Epidermal melanocyte (primary cell): Measurements from ENCODE around the gene RRM1.
"Not testable (repeated sequence)": the region's sequence is repeated elsewhere in the genome, so short reads cannot be mapped to it uniquely, and the experiment has no call there.

Experiments
- DNase-seq: peaks from one replicate; pipeline ENCODE4 v3.0.0; 2011; ENCODE audit warnings: low spot score; ENCODE audit not compliant: insufficient read length

Gene RRM1

GRCh38 chr11:4094348-4095291, at the start of gene RRM1:
RRM1 (plus strand) TSS chr11:4094799; CDS start chr11:4095013, 214 bp downstream.
- DNase-seq, result peak; percentile 81

- peak; percentile 50 for DNase-seq
These were observed 49.5 kb upstream of the RRM1 start for GRCh38 chr11:4044976-4045646.

DNA sequence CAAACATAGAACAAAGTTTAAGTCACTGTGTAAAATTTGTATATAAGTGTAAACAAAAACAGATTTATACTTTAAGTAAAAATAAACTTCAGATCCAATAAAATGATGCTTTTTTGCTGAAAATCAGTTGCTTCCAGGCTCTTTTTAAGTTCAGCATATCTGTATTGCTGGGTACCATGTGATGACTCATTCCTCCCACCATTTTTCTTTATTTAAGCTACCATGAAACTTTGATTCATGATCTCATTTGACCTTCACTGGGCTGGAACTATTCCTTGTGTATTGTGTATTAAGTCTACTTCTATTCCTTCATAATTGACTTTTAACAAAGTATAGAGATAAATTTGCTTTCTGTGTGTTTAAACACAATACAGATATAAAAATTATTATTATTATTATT, 46.3 kb upstream of the RRM1 start:
- no peak for DNase-seq

DNA sequence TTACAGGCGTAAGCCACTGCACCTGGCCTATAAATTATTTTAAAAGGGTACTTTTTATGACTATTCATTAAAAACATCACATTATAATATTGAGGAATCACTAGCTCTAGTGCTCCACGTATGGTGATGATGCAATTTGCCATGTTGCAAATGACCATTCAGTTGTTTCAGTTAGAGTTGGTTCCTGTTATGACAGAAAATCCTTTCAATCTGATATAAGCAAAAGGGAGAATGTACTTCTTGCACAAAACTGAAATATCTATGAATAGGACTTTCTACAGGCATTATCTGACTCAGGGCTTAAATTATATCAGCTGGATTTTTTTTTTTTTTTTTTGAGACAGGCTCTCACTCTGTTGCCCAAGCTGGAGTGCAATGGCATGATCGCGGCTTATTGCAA, 45.6 kb upstream of the RRM1 start:
- DNase-seq, result no peak

- no peak for DNase-seq
These were observed 44.5 kb upstream of the RRM1 start for GRCh38 chr11:4050138-4050537.

DNA sequence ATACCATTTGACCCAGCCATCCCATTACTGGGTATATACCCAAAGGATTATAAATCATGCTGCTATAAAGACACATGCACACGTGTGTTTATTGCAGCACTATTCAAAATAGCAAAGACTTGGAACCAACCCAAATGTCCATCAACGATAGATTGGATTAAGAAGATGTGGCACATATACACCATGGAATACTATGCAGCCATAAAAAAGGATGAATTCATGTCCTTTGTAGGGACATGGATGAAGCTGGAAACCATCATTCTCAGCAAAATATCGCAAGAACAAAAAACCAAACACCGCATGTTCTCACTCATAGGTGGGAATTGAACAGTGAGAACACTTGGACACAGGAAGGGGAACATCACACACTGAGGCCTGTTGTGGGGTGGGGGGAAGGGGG, 41.4 kb upstream of the RRM1 start:
- DNase-seq, result not testable (repeated sequence)

DNA sequence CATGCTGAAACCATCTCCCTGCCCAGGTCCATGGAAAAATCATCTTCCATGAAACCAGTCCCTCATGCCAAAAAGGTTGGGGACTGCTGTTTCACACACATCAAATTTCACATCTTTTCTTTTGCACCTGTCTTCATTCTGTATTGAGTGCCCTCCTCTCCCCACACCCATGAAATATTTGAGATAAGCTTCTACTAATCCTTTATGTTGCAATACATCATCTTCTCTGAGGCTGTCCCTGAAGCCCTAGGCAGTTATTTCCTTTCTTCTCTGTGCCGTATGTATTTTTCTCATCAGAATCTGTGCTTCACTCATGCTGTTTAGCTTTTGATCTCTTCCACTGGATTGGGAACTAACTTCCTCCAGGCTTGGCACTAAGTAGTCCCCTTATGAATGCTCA, 40.0 kb upstream of the RRM1 start:
- no peak for DNase-seq

GRCh38 chr11:4059424-4059823, 35.2 kb upstream of the RRM1 start:
- DNase-seq, result no peak

DNA sequence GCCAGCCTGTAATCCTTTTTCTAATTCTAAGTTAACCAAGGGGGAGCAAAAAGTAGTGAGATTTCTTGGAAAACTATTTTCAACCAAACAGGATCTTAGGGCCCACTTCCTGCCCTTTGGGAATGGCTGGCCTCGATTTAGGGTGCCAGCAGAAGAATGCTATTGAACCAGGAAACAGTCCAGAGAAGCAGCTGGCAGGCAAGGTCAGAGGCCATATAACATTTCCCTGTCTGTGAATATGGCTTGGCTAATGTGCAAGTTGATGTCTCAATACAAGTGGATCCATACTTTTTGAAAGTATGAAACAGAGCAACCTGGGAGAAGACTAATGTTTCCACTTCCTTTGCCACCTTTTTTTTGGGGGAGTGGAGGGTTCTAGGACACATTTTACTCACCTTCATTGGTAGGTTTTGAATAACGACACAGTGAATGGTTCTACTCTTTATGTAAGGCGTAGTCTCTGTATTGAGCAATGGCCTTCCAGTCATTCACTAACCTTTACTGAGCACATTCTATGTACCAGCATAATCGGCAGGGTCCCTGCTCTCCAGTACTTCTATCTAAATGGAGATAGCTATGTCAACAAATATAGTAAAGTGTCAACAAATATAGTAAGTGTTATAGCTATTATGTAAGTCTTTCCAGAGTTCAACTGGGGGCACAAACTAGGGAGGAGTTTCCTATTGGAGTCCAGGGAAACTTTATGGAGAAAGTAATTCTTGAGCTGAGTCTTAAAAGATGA, 34.2 kb upstream of the RRM1 start:
- no peak for DNase-seq

GRCh38 chr11:4061700-4062099, 32.9 kb upstream of the RRM1 start:
- no peak for DNase-seq

- no peak for DNase-seq
These were observed 31.3 kb upstream of the RRM1 start for GRCh38 chr11:4063348-4063747.

DNA sequence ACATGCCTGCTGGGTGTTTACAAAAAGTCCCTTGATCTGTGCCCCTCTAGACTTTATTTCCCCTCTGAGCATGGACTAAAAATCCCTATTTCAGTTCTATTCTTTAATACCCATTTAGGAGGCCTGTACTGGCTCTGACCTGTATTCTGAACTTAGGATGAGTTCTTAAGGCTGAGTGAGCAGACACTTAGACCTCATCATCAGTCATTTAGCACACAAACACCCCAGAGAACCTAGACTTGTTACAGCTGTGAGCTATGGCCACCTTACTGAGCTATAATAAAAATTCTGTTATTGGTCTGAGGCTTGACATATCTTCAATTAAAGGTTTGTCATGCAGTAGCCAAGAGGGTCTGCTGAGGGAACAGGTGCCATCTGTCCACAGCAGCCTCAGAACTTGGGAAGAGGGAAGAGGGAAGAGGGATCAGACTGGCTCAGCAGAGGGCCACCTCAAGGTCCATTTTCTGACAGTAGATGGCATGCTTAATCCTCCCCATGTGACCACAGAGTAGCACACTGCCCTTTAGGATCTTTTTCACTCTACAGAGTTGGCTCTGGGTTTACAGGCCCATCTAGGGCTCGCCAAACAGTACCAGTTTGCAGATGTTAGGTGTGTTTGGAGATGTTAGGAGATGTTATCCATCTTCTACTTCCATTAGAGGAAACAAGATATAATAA, 30.2 kb upstream of the RRM1 start:
- no peak for DNase-seq

DNA sequence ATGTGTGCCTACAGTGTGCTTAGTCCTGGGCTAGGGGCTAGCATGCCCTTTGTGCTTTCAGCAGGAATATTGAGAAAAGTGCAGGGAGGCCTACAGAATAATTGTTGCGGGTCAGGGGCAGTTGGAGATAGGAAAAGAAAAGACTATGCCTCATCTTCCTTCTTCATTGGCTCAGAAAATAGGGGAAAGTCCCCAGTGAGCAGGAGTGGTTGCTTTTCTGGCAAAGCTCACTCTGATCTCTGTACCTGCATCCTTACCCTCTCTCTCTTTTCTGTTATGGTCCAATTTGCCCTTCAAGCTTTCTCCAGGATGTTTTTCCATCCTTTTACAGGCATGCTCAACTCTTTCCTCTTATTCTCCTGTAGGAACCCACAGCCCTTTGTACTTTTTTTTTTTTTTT, 29.5 kb upstream of the RRM1 start:
- no peak for DNase-seq

DNA sequence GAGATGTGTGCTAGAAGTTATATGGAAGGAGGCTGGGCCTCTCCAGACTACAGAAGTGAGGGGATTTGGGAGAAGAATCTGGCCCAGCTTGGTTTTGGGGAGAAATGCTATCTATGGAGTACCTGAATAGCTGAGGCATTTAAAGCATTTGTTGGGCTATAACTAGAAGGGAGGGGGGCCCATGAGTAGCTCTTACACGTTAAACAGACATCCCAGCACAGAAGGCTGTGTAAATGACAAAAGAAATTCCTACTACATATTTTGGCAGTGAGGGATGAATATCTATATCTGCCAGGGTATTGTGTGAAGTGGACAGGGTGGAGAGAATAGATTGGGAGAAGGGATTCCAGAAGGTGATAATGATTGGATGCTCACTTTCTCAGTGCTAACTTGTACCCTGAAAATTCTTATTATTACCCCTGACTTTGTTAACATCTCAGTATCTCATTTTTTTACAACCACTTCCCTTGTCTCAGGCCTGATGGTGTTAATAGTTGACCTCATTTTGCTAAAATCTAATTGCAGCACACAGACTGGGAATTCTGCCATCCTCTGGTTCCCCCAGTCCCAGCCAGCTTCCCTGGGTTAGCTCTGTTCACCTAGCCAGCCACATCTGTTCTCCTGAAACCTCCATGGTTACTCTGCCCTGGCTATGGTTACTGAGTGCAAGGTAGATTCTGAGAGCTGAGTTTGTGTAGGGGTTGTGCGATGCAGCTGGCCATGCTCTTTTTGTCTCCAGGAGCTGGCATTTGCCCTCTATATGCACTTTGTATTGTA, 28.8 kb upstream of the RRM1 start:
- DNase-seq, result no peak

GRCh38 chr11:4066910-4067309, 27.7 kb upstream of the RRM1 start:
- no peak for DNase-seq

DNA sequence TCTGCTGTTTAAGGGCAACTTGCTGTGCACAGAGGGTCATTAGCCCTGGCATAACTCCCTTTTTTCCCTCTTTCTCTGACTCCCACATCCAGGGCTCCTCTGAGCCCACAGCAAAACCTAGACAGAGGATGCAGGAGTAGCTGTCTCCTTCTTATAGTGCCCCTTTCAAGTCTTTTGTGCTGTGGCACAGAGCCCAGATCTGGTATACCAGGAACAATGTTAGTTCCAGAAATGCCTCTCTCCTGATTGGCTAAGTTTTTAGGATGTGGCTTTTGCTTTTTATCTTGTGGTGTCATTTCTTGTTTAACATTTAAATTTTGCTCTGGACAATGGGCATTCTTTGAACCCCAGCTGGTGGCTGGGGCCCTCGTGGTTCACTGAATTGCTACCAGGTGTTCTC, 25.6 kb upstream of the RRM1 start:
- no peak for DNase-seq

DNA sequence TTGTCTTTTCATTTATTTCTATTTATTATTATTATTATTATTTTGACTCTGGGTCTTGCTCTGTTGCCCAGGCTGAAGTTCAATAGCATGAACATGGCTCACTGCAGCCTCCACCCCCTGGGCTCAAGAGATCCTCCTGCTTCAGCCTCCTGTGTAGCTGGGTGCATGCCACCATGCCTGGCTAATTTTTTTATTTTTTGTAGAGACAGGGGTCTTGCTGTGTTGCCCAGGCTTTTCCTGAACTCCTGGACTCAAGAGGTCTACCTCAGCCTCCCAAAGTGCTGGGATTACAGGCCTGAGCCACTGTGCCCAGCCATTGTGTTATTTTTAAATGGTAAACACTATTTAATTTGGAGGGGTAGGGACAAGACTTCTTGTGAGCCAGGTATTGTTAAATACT, 23.3 kb upstream of the RRM1 start:
- DNase-seq, result no peak

DNA sequence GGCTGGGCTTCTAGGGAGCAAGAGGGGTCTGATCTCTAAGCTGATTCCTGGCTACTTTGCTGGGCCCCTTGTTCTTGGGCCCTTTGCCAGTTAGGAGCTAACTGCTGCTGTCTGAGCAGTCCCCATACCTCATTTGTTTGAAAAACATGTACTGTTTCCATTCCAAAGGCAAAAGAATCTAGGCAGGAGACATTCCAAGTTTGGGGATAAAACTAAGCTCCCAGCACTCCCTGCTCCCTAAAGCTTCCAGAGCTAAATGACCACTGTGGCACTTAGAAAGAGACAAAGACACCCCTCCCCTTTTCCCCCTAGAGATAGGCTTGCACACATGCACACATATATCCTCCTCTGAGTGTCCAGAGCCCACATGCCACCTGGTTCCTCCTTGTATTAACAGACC, 22.7 kb upstream of the RRM1 start:
- DNase-seq, result no peak

DNA sequence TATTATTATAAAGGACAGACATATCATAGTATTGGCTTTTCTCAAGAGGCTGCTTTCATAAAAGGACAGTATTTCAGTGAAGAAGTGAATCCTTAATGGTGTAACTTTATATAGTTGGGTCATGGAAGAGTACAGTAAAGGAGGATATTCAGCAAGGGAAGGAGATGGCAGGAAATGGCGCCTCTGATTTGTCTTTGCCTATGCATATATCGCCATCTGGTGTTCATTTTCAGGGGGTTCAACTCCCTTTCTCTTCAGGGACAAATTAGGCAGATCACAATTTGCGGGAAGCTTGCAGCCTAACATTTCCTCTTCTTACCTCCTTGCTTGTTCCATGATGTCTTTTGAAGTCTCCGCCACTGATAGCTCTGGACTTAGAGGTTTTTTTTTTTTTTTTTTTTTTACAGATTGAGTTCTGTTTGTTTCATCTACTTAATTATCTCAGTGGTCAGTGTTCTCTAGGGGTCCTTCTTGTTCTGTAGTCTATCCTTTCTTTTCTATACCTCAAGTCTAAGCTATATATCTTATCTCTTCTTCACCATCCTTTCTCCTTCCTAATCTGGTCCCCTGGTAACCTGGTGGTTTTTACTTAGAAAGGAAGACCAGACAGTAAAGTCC, 21.8 kb upstream of the RRM1 start:
- DNase-seq, result peak; percentile 68

DNA sequence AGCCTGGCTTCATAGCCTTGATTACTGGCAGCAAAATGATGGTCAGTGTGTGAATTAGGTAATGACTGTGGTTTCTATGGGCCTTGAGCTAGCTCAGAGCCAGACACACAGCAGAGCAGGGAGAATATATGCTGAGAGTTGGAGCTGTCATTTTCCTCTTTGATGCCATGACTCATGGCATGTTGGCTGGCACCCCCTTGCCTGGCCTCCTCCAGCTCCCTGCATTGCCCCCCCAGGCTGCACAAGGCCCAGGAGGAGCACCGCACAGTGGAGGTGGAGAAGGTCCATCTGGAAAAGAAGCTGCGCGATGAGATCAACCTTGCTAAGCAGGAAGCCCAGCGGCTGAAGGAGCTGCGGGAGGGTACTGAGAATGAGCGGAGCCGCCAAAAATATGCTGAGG, 20.3 kb upstream of the RRM1 start:
- DNase-seq, result no peak
